ENCODE results near the gene ECE1.

DNA sequence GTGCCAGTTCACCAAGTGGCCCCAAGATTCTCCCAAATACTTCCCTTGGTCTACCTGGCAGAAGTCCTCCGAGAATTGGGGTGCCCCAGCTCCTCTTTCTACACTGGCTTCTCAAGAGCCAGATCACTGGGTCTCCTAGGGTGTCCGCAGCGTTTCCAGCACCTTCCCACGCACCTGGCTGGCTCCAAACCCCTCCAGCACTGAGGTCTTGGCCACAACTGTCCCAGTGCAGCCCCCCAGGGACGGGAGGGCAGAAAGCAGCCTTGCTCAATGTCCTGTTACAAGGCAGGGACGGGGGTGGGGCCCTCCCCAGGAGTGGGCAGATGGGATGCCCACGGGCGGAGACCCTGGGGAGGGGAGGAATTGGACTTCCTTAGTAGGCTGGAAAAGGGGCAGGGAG lies 1.1 kb downstream of the ECE1 start:
- TF ChIP-seq, protein P1, sequence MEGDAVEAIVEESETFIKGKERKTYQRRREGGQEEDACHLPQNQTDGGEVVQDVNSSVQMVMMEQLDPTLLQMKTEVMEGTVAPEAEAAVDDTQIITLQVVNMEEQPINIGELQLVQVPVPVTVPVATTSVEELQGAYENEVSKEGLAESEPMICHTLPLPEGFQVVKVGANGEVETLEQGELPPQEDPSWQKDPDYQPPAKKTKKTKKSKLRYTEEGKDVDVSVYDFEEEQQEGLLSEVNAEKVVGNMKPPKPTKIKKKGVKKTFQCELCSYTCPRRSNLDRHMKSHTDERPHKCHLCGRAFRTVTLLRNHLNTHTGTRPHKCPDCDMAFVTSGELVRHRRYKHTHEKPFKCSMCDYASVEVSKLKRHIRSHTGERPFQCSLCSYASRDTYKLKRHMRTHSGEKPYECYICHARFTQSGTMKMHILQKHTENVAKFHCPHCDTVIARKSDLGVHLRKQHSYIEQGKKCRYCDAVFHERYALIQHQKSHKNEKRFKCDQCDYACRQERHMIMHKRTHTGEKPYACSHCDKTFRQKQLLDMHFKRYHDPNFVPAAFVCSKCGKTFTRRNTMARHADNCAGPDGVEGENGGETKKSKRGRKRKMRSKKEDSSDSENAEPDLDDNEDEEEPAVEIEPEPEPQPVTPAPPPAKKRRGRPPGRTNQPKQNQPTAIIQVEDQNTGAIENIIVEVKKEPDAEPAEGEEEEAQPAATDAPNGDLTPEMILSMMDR (IDR thresholded peaks at IDR 0.05), result no peak
- TF ChIP-seq POLR2A (IDR thresholded peaks at IDR 0.05), result no peak
